GM23338 (cell line): ENCODE measurements around the gene ZNF568. TPM values are rescaled to one million over a fixed set of nuclear protein-coding genes. Genes with fewer than 3 reads are reported as not detected.

Experiments used
- ATAC-seq: fragments of 200-7000 bp; cut with Tn5 transposase; 3 replicates; pipeline ENCODE4 v1.9.1; 2020
- DNase-seq: peaks from one replicate; pipeline ENCODE4 v3.0.0-alpha.2; 2015; ENCODE audit warnings: low spot score
- H2AFZ ChIP-seq: fragments of 200-600 bp; sonication (generic); 2 replicates; pipeline ENCODE4 v1.8.0; 2016; ENCODE audit warnings: antibody characterized with exemption, mild to moderate bottlenecking, moderate library complexity
- H3F3A ChIP-seq: fragments of 200-600 bp; sonication (generic); replicated peaks from 2 replicates; pipeline ENCODE4 v1.8.0; 2017; ENCODE audit warnings: antibody characterized with exemption, mixed run types, low read depth
- H3K27ac ChIP-seq: fragments of 200-600 bp; sonication (generic); 2 replicates; pipeline ENCODE4 v1.6.1; 2016; ENCODE audit warnings: low read depth
- H3K27me3 ChIP-seq: fragments of 200-600 bp; sonication (generic); 2 replicates; pipeline ENCODE4 v1.8.0; 2016; ENCODE audit warnings: mild to moderate bottlenecking, mixed run types, moderate library complexity; ENCODE audit not compliant: insufficient read depth
- H3K36me3 ChIP-seq: fragments of 200-600 bp; sonication (generic); 2 replicates; pipeline ENCODE4 v1.8.0; 2016; ENCODE audit warnings: mild to moderate bottlenecking; ENCODE audit not compliant: insufficient read depth
- H3K4me1 ChIP-seq: fragments of 200-600 bp; sonication (generic); 2 replicates; pipeline ENCODE4 v1.8.0; 2016; ENCODE audit warnings: mild to moderate bottlenecking, moderate library complexity; ENCODE audit not compliant: insufficient read depth
- H3K4me2 ChIP-seq: fragments of 200-600 bp; sonication (generic); 2 replicates; pipeline ENCODE4 v1.7.1; 2017; ENCODE audit warnings: mixed run types
- H3K4me3 ChIP-seq: fragments of 200-600 bp; sonication (generic); 2 replicates; pipeline ENCODE4 v1.6.1; 2016; ENCODE audit warnings: mixed run types
- H3K79me2 ChIP-seq: fragments of 200-600 bp; sonication (generic); replicated peaks from 2 replicates; pipeline ENCODE4 v1.8.0; 2017; ENCODE audit warnings: mild to moderate bottlenecking; ENCODE audit not compliant: insufficient read depth
- H3K9me2 ChIP-seq: fragments of 200-600 bp; sonication (generic); 2 replicates; pipeline ENCODE4 v1.8.0; 2017; ENCODE audit not compliant: insufficient read depth
- H4K20me1 ChIP-seq: fragments of 200-600 bp; sonication (generic); replicated peaks from 2 replicates; pipeline ENCODE4 v1.8.0; 2017; ENCODE audit warnings: mild to moderate bottlenecking; ENCODE audit not compliant: insufficient read depth
- H3K27ac Mint-ChIP-seq: 2 replicates; pipeline ENCODE4 v1.8.0; 2020; ENCODE audit warnings: inconsistent platforms, mild to moderate bottlenecking, moderate library complexity, mixed read lengths
- H3K27me3 Mint-ChIP-seq: 3 replicates; pipeline ENCODE4 v1.8.0; 2022; ENCODE audit warnings: low read depth, mild to moderate bottlenecking, moderate library complexity, mixed read lengths, inconsistent platforms; ENCODE audit not compliant: insufficient read depth, poor library complexity
- H3K36me3 Mint-ChIP-seq: 3 replicates; pipeline ENCODE4 v1.8.0; 2021; ENCODE audit warnings: low read depth, mild to moderate bottlenecking, inconsistent platforms, moderate library complexity, mixed read lengths
- H3K4me1 Mint-ChIP-seq: 3 replicates; pipeline ENCODE4 v1.8.0; 2020; ENCODE audit warnings: mild to moderate bottlenecking, inconsistent platforms, mixed read lengths
- H3K4me3 Mint-ChIP-seq: 3 replicates; pipeline ENCODE4 v1.8.0; 2021; ENCODE audit warnings: moderate library complexity, mild to moderate bottlenecking, inconsistent platforms, mixed read lengths
- H3K9me3 Mint-ChIP-seq: 3 replicates; pipeline ENCODE4 v1.8.0; 2020; ENCODE audit warnings: moderate library complexity, mild to moderate bottlenecking, inconsistent platforms, mixed read lengths
- CREB1 ChIP-seq: fragments of 250-450 bp; sonication (Bioruptor Pico); IDR thresholded peaks from 2 replicates; pipeline ENCODE4 v1.5.0; 2020; ENCODE audit warnings: low read depth, mild to moderate bottlenecking, moderate library complexity
- CTCF ChIP-seq, 2 experiments: fragments of 200-600 bp in 1 of 2; sonication (generic) in 1 of 2; conservative IDR thresholded peaks; 2 replicates each; pipeline versions ENCODE4 v1.5.1 to v1.6.1; 2016 to 2017; ENCODE audit warnings: antibody characterized with exemption in 2 of 2, low read depth in 2 of 2, mild to moderate bottlenecking in 2 of 2, moderate library complexity in 1 of 2
- ETS1 ChIP-seq: IDR thresholded peaks from 2 replicates; pipeline ENCODE4 v1.6.1; 2016; ENCODE audit warnings: antibody characterized with exemption
- EZH2 ChIP-seq: fragments of 200-600 bp; sonication (generic); IDR thresholded peaks from one replicate; pipeline ENCODE4 v1.8.0; 2017; ENCODE audit warnings: antibody characterized with exemption, mild to moderate bottlenecking, low read depth; ENCODE audit not compliant: unreplicated experiment
- EZH2phosphoT487 ChIP-seq: fragments of 200-600 bp; sonication (generic); IDR thresholded peaks from one replicate; pipeline ENCODE4 v1.8.1; 2018; ENCODE audit warnings: antibody characterized with exemption; ENCODE audit not compliant: unreplicated experiment
- JUNB ChIP-seq: IDR thresholded peaks from one replicate; pipeline ENCODE4 v1.6.1; 2016; ENCODE audit warnings: antibody characterized with exemption; ENCODE audit not compliant: unreplicated experiment
- NANOG ChIP-seq: IDR thresholded peaks from 2 replicates; pipeline ENCODE4 v1.6.1; 2016; ENCODE audit warnings: antibody characterized with exemption, borderline replicate concordance
- POLR2AphosphoS5 ChIP-seq: IDR thresholded peaks from 2 replicates; pipeline ENCODE4 v1.6.1; 2016; ENCODE audit warnings: antibody characterized with exemption, low read depth
- REST ChIP-seq: IDR thresholded peaks from one replicate; pipeline ENCODE4 v1.6.1; 2018; ENCODE audit warnings: antibody characterized with exemption; ENCODE audit not compliant: unreplicated experiment
- STAT1 ChIP-seq: IDR thresholded peaks from one replicate; pipeline ENCODE4 v1.6.1; 2016; ENCODE audit warnings: antibody characterized with exemption; ENCODE audit not compliant: unreplicated experiment
- ZNF114 ChIP-seq: fragments of 250-450 bp; sonication (Bioruptor Pico); IDR thresholded peaks from 2 replicates; pipeline ENCODE4 v1.5.0; 2020; ENCODE audit warnings: mild to moderate bottlenecking, moderate library complexity
- ZNF331 ChIP-seq: fragments of 250-450 bp; sonication (Bioruptor Pico); IDR thresholded peaks from 2 replicates; pipeline ENCODE4 v1.5.0; 2020; ENCODE audit warnings: low read depth, mild to moderate bottlenecking, moderate library complexity
- ZNF462 ChIP-seq: fragments of 250-450 bp; sonication (Bioruptor Pico); IDR thresholded peaks from 2 replicates; pipeline ENCODE4 v1.5.0; 2020; ENCODE audit warnings: mild to moderate bottlenecking, moderate library complexity
- polyA plus RNA-seq: library from polyadenylated mRNA; unstranded; fragments of >200 nt; fragmentation: Nextera tagmentation; extraction: Ambion mirVana; gene quantifications from 2 replicates; pipeline ENCODE4 v1.2.1, GENCODE V29; 2016
- total RNA-seq: library from RNA; depleted of rRNA; stranded (reverse); fragments of >200 nt; shearing (Covaris generic); gene quantifications from 2 replicates; pipeline ENCODE4 v1.2.3, GENCODE V29; 2014

The ZNF568 gene
- total and polyA plus RNA-seq, 2 experiments from 2014 or later: 7.6 to 10.5 TPM

- H3K4me1 Mint-ChIP-seq: peaks cover 10% of the 10 kb centered on the region
- no peak overlapping the region for H3K27ac ChIP-seq
- H2AFZ ChIP-seq: no peak overlapping the region
- peaks cover 45% of the 10 kb centered on the region for H3K9me3 Mint-ChIP-seq
- H3K4me2 ChIP-seq: no peak overlapping the region
- H3K27me3 Mint-ChIP-seq: no peaks in the 10 kb centered on the region
- H3K4me3 ChIP-seq: no peak overlapping the region
- no peak for ATAC-seq
- no peaks in the 10 kb centered on the region for H3K27me3 ChIP-seq
- H3K79me2 ChIP-seq: no peaks in the 10 kb centered on the region
- no peak overlapping the region for H3K27ac Mint-ChIP-seq
- no peak overlapping the region for H3K4me3 Mint-ChIP-seq
- peaks cover 61% of the 10 kb centered on the region for H3K36me3 Mint-ChIP-seq
- no peaks in the 10 kb centered on the region for H3K4me1 ChIP-seq
- H3F3A ChIP-seq: no peaks in the 10 kb centered on the region
- H4K20me1 ChIP-seq: no peaks in the 10 kb centered on the region
- 0 out of 2 replicates have a peak, but pooled peaks cover 2% of the 10 kb centered on the region for H3K9me2 ChIP-seq
- no peak for DNase-seq
- H3K36me3 ChIP-seq: no peaks in the 10 kb centered on the region
- no peak for TF ChIP-seq POLR2AphosphoS5
- TF ChIP-seq EZH2phosphoT487: no peak
- no peak for TF ChIP-seq REST
- no peak for TF ChIP-seq ZNF331 (CRISPR knock-in tag)
- no peak for TF ChIP-seq EZH2
- no peak for TF ChIP-seq CTCF (conservative IDR thresholded peaks at IDR 0.05; ENCODE audit: low read depth in 2 of 2)
- no peak for TF ChIP-seq ZNF114 (CRISPR knock-in tag)
- TF ChIP-seq ETS1: no peak
- TF ChIP-seq ZNF462 (CRISPR knock-in tag): no peak
- no peak for TF ChIP-seq STAT1
- no peak for TF ChIP-seq CREB1
- TF ChIP-seq JUNB: no peak
- TF ChIP-seq NANOG: no peak
Measured at GRCh38 chr19:36918090-36918489, 2.0 kb downstream of the ZNF568 start.
